Measurements from ENCODE around the gene PI4KB.

PI4KB gene

GRCh38 chr1:151334822-151335221 lies 7.6 kb upstream of the PI4KB start:
- in situ Hi-C loops (cut with HindIII; ENCODE audit: low sequenced_read_pairs) = no loop called here
- no peak for DNase-seq (ENCODE audit: low read depth, low spot score)

GRCh38 chr1:151327903-151328674 lies 873 bp upstream of the PI4KB start:
- no peak for TF ChIP-seq CTCF (IDR thresholded peaks at IDR 0.05; ENCODE audit: low read depth, low read length)
- in situ Hi-C loops (cut with HindIII; ENCODE audit: low sequenced_read_pairs) = no loop called here
- no peak for DNase-seq (ENCODE audit: low read depth, low spot score)

More at GRCh38 chr1:151334822-151335221, 7.6 kb upstream of the PI4KB start:
- no peak overlapping the region for H3K4me3 ChIP-seq (ENCODE audit: low read depth, low read length)
- no peak for TF ChIP-seq CTCF (IDR thresholded peaks at IDR 0.05; ENCODE audit: low read depth, low read length)

GRCh38 chr1:151326619-151327222 lies 495 bp downstream of the PI4KB start:
- H3K4me3 ChIP-seq (ENCODE audit: low read depth, low read length) = peak overlapping the region; percentile 79
- in situ Hi-C loops (cut with HindIII; ENCODE audit: low sequenced_read_pairs) = no loop called here
- peak; percentile 32 for DNase-seq (ENCODE audit: low read depth, low spot score)
- no peak for TF ChIP-seq CTCF (IDR thresholded peaks at IDR 0.05; ENCODE audit: low read depth, low read length)

More at GRCh38 chr1:151327903-151328674, 873 bp upstream of the PI4KB start:
- H3K4me3 ChIP-seq (ENCODE audit: low read depth, low read length) = peak overlapping the region; percentile 79

- TF ChIP-seq CTCF (IDR thresholded peaks at IDR 0.05; ENCODE audit: low read depth, low read length) = no peak
- peak; percentile 19 for DNase-seq (ENCODE audit: low read depth, low spot score)
- H3K4me3 ChIP-seq (ENCODE audit: low read depth, low read length) = peak overlapping the region; percentile 79
- in situ Hi-C loops (cut with HindIII; ENCODE audit: low sequenced_read_pairs) = no loop called here
These were observed 1.4 kb downstream of the PI4KB start for GRCh38 chr1:151325646-151326429.

GRCh38 chr1:151325231-151325630 lies 2.0 kb downstream of the PI4KB start:
- no peak for TF ChIP-seq CTCF (IDR thresholded peaks at IDR 0.05; ENCODE audit: low read depth, low read length)
- in situ Hi-C loops (cut with HindIII; ENCODE audit: low sequenced_read_pairs) = no loop called here
- DNase-seq (ENCODE audit: low read depth, low spot score) = no peak
- H3K4me3 ChIP-seq (ENCODE audit: low read depth, low read length) = no peak overlapping the region

- no peak for TF ChIP-seq CTCF (IDR thresholded peaks at IDR 0.05; ENCODE audit: low read depth, low read length)
- in situ Hi-C loops (cut with HindIII; ENCODE audit: low sequenced_read_pairs) = no loop called here
- DNase-seq (ENCODE audit: low read depth, low spot score) = no peak
- H3K4me3 ChIP-seq (ENCODE audit: low read depth, low read length) = no peak overlapping the region
These were observed 2.8 kb downstream of the PI4KB start for GRCh38 chr1:151324390-151324930.
